AG20443 (cell line): ENCODE data around the gene APOL2.
"Not testable (repeated sequence)": the region's sequence is repeated elsewhere in the genome, so short reads cannot be mapped to it uniquely, and the experiment has no call there.

Experiments used
- DNase-seq: peaks from one replicate; pipeline ENCODE4 v3.0.0; 2012; ENCODE audit warnings: low spot score, mixed read lengths

APOL2 gene

DNA sequence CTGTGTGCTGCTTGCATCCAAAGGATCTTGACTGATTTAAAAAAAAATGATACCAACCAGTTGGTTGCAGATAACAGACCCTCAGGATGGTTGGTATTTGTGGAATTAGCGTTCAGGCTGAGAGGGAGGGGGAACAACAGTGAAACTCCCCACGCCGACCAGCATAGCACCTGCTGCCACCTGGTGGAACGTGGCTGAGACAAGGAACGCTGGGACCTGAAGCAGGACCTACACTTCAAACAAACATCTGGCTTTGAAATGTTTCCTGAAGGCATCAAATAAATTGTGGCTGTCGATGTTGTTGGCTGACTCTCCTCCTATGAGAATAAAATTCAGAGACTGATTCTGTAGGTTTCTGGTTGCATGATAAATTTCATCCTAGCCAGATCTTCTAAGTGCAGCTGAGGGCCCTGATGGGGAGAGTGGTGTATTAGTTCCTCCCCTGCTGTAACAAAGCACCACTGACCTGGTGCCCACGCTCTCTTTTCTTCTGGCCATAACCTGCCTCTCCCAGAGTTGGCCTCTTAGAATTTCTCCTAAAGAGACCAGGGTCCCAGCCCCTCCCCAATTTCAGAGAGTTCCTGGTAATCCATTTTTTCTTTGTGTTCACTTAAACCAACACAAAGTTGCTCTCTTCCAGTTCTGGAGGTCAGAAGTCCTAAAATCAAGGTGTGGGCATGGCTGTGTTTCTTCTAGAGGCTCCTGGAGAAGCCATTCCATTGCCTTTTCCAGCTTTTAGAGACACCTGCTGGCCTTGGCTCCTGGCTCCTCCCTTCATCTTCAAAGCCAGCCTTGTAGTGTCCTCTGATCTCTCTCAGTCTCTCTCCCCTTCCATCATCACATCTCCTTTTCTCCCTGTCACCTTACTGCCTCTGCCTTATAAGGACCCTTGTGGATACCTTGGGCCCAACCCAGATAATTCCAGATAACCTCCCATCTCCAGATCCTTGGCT is 17.3 kb downstream of the APOL2 start:
- DNase-seq: peak; percentile 32

GRCh38 chr22:36220451-36220921 is 18.8 kb downstream of the APOL2 start:
- peak; percentile 49 for DNase-seq

GRCh38 chr22:36218648-36219193 is 20.6 kb downstream of the APOL2 start:
- DNase-seq: no peak

GRCh38 chr22:36215981-36216380 is 23.3 kb downstream of the APOL2 start:
- no peak for DNase-seq

DNA sequence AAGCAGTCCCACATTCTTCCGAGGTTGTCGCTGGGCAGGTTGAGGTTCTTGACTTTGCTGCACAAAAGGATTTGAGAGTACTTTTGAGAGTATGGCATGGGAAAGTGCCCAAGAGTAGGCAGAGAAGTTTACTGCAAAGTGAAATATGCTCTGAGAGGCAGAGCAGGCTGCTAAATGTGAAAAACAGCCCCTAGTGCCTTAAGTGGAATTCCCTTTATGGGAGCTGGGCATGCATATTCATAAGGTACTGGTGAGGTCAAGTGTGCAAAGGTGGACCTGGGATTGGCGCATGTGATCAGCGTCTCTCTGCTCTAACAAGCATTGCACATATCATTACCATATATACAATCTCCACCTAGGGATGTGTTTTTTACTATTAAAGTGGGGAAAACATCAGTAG is 25.7 kb downstream of the APOL2 start:
- no peak for DNase-seq

DNA sequence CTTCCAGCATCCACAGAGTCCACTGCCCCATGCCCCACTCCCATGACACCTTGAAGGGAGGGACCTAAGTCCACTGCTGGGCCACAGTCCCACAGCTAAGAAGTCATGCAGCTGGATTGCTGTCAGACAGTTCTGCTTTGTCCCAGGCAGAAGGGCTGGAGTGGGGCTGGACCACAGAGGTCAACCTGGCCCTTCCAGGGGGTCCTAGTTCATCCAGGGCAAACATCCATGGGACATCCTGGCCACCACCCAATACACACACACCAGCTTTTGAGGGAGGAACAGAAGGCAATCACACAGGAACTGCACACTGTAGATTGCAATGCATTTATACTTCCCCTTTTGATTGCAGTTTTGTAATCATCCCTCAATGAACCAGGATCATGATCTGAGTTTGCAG is 26.4 kb downstream of the APOL2 start:
- no peak for DNase-seq

DNA sequence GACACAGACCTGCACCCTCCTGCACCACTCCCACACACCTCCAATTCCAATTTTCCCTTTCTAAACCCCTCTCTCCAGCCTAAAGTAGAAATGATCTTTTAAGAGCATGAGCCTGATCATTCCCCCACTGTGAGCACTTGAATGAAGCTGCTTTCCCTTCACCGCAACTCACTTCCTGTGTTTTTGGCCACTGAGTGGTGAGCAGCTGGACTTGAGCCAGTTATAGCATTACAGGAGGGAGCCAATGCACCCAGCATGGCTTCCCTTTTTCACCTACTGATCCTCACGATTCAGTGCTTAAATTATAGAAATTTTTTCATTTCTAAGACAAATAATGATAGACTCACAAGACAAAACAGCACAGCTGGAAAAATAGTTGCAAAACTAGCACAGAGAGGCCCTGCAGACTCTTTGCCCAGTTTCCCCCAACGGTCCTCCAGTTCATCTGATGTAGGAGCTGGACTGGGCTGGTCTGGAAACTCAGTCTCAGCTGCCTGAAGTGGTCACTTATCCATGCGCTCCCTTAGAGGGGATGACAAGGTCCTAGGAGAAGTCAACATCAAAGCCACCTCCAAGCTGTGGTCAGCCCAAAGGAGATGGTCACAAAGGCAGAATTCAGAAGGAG is 28.0 kb downstream of the APOL2 start:
- DNase-seq: no peak

DNA sequence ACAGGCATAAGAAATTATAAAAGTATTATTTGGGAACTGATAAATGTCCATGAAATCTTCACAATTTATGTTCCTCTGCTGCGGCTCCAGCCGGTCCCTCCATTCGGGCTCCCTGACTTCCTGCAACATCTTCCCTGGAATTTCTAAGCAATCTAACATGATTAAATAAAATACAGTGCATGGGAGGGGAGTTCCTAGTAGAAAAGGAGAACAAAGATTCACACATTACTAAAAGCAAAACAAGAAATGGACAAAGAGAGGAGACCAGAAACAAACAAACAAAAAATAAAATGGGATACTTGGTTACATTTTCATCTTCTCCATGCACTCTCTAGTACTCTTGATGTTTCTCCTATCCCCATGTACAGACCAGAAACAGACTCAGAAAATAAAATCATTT is 29.1 kb downstream of the APOL2 start:
- no peak for DNase-seq

- DNase-seq: not testable (repeated sequence)
Measured at GRCh38 chr22:36209488-36209908, 29.8 kb downstream of the APOL2 start.

GRCh38 chr22:36208914-36209313 is 30.4 kb downstream of the APOL2 start:
- DNase-seq: no peak

GRCh38 chr22:36208162-36208765 is 31.1 kb downstream of the APOL2 start:
- no peak for DNase-seq

GRCh38 chr22:36206255-36206654 is 33.1 kb downstream of the APOL2 start:
- no peak for DNase-seq

- DNase-seq: not testable (repeated sequence)
Measured at GRCh38 chr22:36205573-36205972, 33.8 kb downstream of the APOL2 start.

DNA sequence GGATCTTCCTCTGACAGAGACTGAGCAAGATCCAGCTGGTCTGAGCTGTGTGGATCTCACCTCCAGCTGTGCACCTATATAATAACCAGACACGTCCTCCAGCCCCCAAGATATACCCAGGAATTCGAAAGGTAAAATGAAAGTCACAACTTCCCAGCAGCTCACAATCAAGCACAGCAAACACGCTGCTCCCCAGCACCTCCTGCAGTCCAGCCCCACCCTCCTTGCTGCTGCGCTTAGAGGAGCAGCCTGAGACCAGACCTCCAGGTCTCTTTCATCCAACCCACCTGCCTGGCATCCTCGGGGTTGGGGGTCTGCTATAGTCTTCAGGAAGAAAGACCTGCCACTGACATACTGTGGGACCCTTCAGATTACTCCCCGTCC is 34.7 kb downstream of the APOL2 start:
- DNase-seq: no peak

DNA sequence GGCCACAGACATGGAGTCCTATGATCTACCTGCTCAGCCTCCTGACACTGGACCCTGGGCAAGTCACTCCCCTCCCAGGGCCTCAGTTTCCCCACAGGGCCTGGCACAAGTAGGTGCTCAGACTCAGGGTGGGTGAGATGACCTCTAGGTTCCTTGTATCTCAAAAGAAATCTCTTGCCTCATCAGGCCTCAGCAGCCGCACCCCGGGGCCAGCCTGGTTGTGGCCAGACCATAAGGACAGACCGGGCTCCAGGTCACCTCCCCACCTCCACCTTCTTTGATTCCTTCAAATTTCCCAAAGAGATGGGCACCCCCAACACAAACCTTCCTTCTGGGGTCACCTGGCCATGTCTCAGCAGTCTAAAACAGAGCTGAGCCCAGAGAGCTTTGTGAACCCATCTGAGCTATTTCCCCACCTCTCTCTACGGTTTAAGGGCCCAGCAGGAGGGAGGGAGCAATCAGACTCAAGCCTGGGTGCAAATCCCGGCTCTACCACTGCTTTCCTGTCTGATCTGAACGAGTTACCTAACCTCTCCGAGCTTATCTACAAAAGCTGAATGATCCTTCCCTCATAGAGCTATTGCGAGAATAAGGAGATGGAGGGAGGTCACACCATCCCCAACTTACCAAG is 35.2 kb downstream of the APOL2 start:
- no peak for DNase-seq

- not testable (repeated sequence) for DNase-seq
Measured at GRCh38 chr22:36203441-36203840, 35.9 kb downstream of the APOL2 start.

DNA sequence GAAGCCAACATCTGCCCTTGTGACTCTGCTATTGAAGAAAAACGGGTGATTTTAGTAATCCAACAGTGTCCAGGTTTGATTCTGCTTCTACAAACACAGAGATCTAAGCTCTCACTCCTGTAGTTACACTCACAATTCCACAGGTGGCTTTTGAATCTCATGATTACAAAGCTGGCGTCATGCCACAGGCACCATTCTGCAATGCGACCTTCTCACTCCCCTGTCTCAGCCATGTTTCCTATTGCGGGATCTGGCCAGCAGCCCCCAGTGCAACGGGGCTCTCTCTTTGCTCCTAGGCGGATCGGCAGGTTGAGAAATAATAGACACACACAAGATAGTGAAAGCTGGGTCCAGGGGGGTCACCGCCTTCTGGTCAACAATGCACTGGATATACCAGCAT is 36.4 kb downstream of the APOL2 start:
- DNase-seq: not testable (repeated sequence)

- peak; percentile 75 for DNase-seq
Measured at GRCh38 chr22:36201630-36202319, 37.6 kb downstream of the APOL2 start, which contains the start of gene APOL4. TSS of gene APOL4 (minus strand) at chr22:36201809. CDS start at chr22:36201734, 75 bp downstream.

DNA sequence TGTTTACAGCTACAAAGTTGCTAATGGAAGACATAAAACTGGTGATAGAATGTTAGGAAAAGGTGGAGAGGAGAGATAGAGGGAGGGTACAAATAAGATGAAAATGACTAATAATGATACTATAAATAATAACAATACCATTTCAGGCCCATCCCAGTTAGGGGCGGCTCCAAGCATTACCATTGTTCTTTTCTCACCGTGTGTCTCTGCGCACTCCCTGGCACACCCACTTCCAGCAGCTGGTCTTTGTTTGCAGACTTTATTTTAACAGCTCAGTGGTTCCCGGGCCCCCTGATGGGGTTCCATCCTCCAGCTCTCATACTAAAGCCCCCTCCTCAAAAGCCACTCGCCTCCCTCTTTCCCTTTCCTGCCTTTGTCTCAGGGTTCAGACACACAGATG is 38.3 kb downstream of the APOL2 start:
- DNase-seq: not testable (repeated sequence)

DNA sequence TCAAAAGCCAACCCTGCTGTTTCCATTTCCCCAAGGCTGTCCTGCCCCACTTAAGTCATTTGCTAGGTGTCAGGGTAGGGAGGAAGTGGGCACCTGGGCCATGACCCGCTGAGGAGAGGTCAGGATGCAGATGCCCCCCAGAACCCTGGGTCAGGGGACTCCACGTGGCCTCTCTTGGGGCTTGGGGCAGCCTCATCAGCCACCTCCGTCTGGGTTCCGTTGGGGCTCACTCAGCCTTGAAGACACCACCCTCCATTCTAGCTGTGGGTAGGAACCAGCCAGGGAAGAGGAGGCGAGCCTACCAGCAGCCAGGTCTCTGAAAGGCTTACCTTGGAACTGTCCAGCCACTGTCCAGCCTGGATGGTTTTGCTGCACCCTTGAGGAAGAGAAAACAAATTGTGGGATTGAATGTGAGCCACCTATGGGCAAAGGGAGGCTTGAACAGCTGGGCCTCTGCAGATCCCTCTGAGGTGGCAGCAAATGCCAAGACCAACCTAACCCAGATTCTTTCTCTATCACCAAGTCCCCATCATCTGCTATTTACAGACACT is 40.3 kb downstream of the APOL2 start:
- no peak for DNase-seq

- no peak for DNase-seq
Measured at GRCh38 chr22:36198536-36198935, 40.8 kb downstream of the APOL2 start.
